Measurements from ENCODE around the gene RNU5D-1. TPM values are rescaled to one million over a fixed set of nuclear protein-coding genes. Genes with fewer than 3 reads are reported as not detected.
"Not testable (repeated sequence)": the region's sequence is repeated elsewhere in the genome, so short reads cannot be mapped to it uniquely, and the experiment has no call there.

RNU5D-1 gene
- total RNA-seq, 1 experiment from 2014 or later = not detected

GRCh38 chr1:44739307-44740178 lies 8.6 kb upstream of the RNU5D-1 start, which contains the start of gene KIF2C:
TSS of gene KIF2C (plus strand) at chr1:44739837. CDS start at chr1:44739933, 96 bp downstream.
- no peaks in the 10 kb centered on the region for H4K20me1 ChIP-seq (ENCODE audit: control insufficient read depth, insufficient read depth, insufficient read length)
- Mint-ChIP-seq H3K27ac (peak within 1 kb of the TSS; percentile 96 to 99 (median 98)), H3K27me3 (ENCODE audit: low read depth) (peaks cover 2% of the 10 kb centered on the region; the same call in 1 of the 2 replicates), H3K4me1 (peaks cover 18 to 19% of the 10 kb centered on the region in 2 experiments), H3K4me3 (peak within 1 kb of the TSS; percentile 98 to 99), H3K9me3 (peaks cover 0 to 11% of the 10 kb centered on the region in 2 experiments; a peak in 4 of 5 replicates), H3K36me3 (ENCODE audit: insufficient read depth in 1 of 3, low read depth in 3 of 3) (peaks cover 24 to 35% (median 31%) of the 10 kb centered on the region in 3 experiments)
- H2AK5ac ChIP-seq (ENCODE audit: insufficient read length, low read length) = no peak within 1 kb of the TSS
- no peak within 1 kb of the TSS; the same call in 1 of the 2 replicates for H3K4ac ChIP-seq (ENCODE audit: low read depth, low read length)
- peaks cover 5% of the 10 kb centered on the region for H3K79me1 ChIP-seq (ENCODE audit: insufficient read depth, low read depth, low read length, poor library complexity, severe bottlenecking)
- no peak within 1 kb of the TSS for H3K56ac ChIP-seq (ENCODE audit: insufficient read length, low read depth, low read length)
- peak within 1 kb of the TSS; percentile 74 for H3K9ac ChIP-seq (ENCODE audit: extremely low read depth, insufficient read length, low read length)
- no peak within 1 kb of the TSS for H2AFZ ChIP-seq (ENCODE audit: low read length)
- H3K23ac ChIP-seq (ENCODE audit: insufficient read length, low read depth, low read length) = no peak within 1 kb of the TSS
- H2BK20ac ChIP-seq (ENCODE audit: low read depth, low read length, poor library complexity, severe bottlenecking) = no peak within 1 kb of the TSS
- H3K4me1 ChIP-seq (ENCODE audit: insufficient read depth, low read length) = no peaks in the 10 kb centered on the region
- H2BK15ac ChIP-seq (ENCODE audit: low read depth, low read length) = no peak within 1 kb of the TSS
- no peak within 1 kb of the TSS for H3K27ac ChIP-seq (ENCODE audit: insufficient read length, low read depth, low read length)
- H3K18ac ChIP-seq (ENCODE audit: insufficient read length, low read depth, low read length) = peak within 1 kb of the TSS; percentile 77
- no peaks in the 10 kb centered on the region for H3K27me3 ChIP-seq (ENCODE audit: insufficient read depth, low read length)
- H4K91ac ChIP-seq (ENCODE audit: insufficient read length, low read depth, low read length) = no peak within 1 kb of the TSS
- H3K79me2 ChIP-seq (ENCODE audit: insufficient read depth, low read length) = peaks cover 9% of the 10 kb centered on the region; the same call in 1 of the 2 replicates
- no peak within 1 kb of the TSS for H4K5ac ChIP-seq (ENCODE audit: insufficient read length, low read depth, low read length)
- no peak for TF ChIP-seq CTCF (conservative IDR thresholded peaks at IDR 0.05)
- WGBS (ENCODE audit: extremely low coverage, insufficient read length, low lambda C conversion rate) = no CpG with 5 or more reads among the region's 57 CpGs
- peak; percentile 97 for DNase-seq
- H3K4me2 ChIP-seq (ENCODE audit: insufficient read depth, insufficient read length, low read length) = peak within 1 kb of the TSS; percentile 58
- peaks cover 8% of the 10 kb centered on the region for H3K23me2 ChIP-seq (ENCODE audit: insufficient read length, low read depth, low read length, poor library complexity, severe bottlenecking)
- no peak within 1 kb of the TSS for H2BK12ac ChIP-seq (ENCODE audit: insufficient read length, low read depth, low read length)
- no peak within 1 kb of the TSS for H3T11ph ChIP-seq (ENCODE audit: low read length)
- H4K8ac ChIP-seq (replicated peaks; ENCODE audit: insufficient read length, low read depth, low read length) = no peak within 1 kb of the TSS
- peak within 1 kb of the TSS; percentile 15; the same call in 1 of the 2 replicates for H3K14ac ChIP-seq (ENCODE audit: insufficient read depth, low read length)
- H3K9me3 ChIP-seq (ENCODE audit: control insufficient read depth, low read depth, low read length) = no peaks in the 10 kb centered on the region
- H2BK120ac ChIP-seq (ENCODE audit: low read depth, low read length, poor library complexity, severe bottlenecking) = no peak within 1 kb of the TSS
- H2BK5ac ChIP-seq (ENCODE audit: insufficient read length, low read length) = no peak within 1 kb of the TSS

GRCh38 chr1:44738953-44739306 lies 8.0 kb upstream of the RNU5D-1 start:
- not testable (repeated sequence) for DNase-seq; H3K4ac ChIP-seq (ENCODE audit: low read depth, low read length); H2BK12ac ChIP-seq (ENCODE audit: insufficient read length, low read depth, low read length); H4K20me1 ChIP-seq (ENCODE audit: control insufficient read depth, insufficient read depth, insufficient read length); H3K23me2 ChIP-seq (ENCODE audit: insufficient read length, low read depth, low read length, poor library complexity, severe bottlenecking); H3K9me3 ChIP-seq (ENCODE audit: control insufficient read depth, low read depth, low read length); H3K9ac ChIP-seq (ENCODE audit: extremely low read depth, insufficient read length, low read length); H3K23ac ChIP-seq (ENCODE audit: insufficient read length, low read depth, low read length); H3K79me1 ChIP-seq (ENCODE audit: insufficient read depth, low read depth, low read length, poor library complexity, severe bottlenecking); H2AFZ ChIP-seq (ENCODE audit: low read length); H3K27me3 ChIP-seq (ENCODE audit: insufficient read depth, low read length); H4K5ac ChIP-seq (ENCODE audit: insufficient read length, low read depth, low read length); H3K56ac ChIP-seq (ENCODE audit: insufficient read length, low read depth, low read length); H2BK120ac ChIP-seq (ENCODE audit: low read depth, low read length, poor library complexity, severe bottlenecking); H3K27me3 Mint-ChIP-seq (ENCODE audit: low read depth); H2BK20ac ChIP-seq (ENCODE audit: low read depth, low read length, poor library complexity, severe bottlenecking); H2AK5ac ChIP-seq (ENCODE audit: insufficient read length, low read length); H4K8ac ChIP-seq (replicated peaks; ENCODE audit: insufficient read length, low read depth, low read length); H3K4me1 ChIP-seq (ENCODE audit: insufficient read depth, low read length); H2BK15ac ChIP-seq (ENCODE audit: low read depth, low read length); H3K14ac ChIP-seq (ENCODE audit: insufficient read depth, low read length); H3K79me2 ChIP-seq (ENCODE audit: insufficient read depth, low read length); H4K91ac ChIP-seq (ENCODE audit: insufficient read length, low read depth, low read length); H3K27ac ChIP-seq (ENCODE audit: insufficient read length, low read depth, low read length); H2BK5ac ChIP-seq (ENCODE audit: insufficient read length, low read length); H3T11ph ChIP-seq (ENCODE audit: low read length)
- Histone ChIP-seq H3K4me2 (ENCODE audit: insufficient read depth, insufficient read length, low read length) (peak overlapping the region; percentile 58), H3K18ac (ENCODE audit: insufficient read length, low read depth, low read length) (peak overlapping the region; percentile 77)
- no CpG with 5 or more reads among the region's 1 CpG for WGBS (ENCODE audit: extremely low coverage, insufficient read length, low lambda C conversion rate)
- Mint-ChIP-seq H3K36me3 (ENCODE audit: insufficient read depth in 1 of 3, low read depth in 3 of 3) (peaks cover 19 to 29% (median 24%) of the 10 kb centered on the region in 3 experiments), H3K4me1 (peaks cover 17 to 18% of the 10 kb centered on the region in 2 experiments), H3K4me3 (peak overlapping the region; percentile 98 to 99), H3K27ac (peak overlapping the region in 2 of 3 experiments; percentile 91 to 98; a peak in 4 of 7 replicates), H3K9me3 (peaks cover 0 to 11% of the 10 kb centered on the region in 2 experiments; a peak in 4 of 5 replicates)

All from H9 (cell line).